ENCODE measurements around the gene PRKG2.

The PRKG2 gene

DNA sequence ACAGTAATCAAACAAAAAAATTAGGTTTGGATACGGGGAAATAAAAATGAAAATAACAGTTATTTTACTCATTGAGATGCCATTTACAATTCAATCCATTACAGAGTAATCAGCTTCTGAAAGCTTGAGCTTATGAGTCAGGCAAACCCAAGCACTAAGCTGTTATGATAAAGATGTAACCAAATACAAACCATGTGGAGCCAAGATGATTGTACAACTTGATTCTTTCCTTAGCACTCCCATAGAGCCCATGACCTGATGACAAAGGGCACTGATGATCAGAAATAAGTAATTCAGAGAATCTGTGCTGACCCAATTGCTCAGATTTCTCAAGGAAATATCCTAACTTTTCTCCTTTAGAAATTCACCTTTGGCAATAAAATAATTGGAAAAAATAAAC is 40.5 kb upstream of the PRKG2 start:
- H3K27ac ChIP-seq, result no peak overlapping the region
- no peak for TF ChIP-seq ZFX (IDR thresholded peaks at IDR 0.05; ENCODE audit: borderline replicate concordance)
- TF ChIP-seq, protein P1, sequence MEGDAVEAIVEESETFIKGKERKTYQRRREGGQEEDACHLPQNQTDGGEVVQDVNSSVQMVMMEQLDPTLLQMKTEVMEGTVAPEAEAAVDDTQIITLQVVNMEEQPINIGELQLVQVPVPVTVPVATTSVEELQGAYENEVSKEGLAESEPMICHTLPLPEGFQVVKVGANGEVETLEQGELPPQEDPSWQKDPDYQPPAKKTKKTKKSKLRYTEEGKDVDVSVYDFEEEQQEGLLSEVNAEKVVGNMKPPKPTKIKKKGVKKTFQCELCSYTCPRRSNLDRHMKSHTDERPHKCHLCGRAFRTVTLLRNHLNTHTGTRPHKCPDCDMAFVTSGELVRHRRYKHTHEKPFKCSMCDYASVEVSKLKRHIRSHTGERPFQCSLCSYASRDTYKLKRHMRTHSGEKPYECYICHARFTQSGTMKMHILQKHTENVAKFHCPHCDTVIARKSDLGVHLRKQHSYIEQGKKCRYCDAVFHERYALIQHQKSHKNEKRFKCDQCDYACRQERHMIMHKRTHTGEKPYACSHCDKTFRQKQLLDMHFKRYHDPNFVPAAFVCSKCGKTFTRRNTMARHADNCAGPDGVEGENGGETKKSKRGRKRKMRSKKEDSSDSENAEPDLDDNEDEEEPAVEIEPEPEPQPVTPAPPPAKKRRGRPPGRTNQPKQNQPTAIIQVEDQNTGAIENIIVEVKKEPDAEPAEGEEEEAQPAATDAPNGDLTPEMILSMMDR (IDR thresholded peaks at IDR 0.05), result no peak

DNA sequence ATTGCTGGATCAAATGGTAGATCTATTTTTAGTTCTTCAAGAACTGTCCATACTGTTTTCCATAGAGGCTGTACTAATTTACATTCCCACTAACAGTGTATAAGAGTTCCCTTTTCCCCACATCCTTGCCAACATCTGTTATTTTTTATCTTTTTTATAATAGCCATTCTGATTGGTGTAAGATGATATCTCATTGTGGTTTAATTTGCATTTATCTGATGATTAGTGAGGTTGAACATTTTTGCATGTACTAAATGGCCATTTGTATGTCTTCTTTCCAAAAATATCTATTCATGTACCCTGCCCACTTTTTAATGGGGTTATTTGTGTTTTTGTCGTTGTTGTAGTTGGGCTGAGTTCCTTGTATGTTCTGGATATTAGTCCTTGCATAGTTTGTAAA is 35.4 kb upstream of the PRKG2 start:
- H3K27ac ChIP-seq, result no peak overlapping the region
- TF ChIP-seq ZFX (IDR thresholded peaks at IDR 0.05; ENCODE audit: borderline replicate concordance), result no peak
- TF ChIP-seq, protein P1 (IDR thresholded peaks at IDR 0.05), result no peak

DNA sequence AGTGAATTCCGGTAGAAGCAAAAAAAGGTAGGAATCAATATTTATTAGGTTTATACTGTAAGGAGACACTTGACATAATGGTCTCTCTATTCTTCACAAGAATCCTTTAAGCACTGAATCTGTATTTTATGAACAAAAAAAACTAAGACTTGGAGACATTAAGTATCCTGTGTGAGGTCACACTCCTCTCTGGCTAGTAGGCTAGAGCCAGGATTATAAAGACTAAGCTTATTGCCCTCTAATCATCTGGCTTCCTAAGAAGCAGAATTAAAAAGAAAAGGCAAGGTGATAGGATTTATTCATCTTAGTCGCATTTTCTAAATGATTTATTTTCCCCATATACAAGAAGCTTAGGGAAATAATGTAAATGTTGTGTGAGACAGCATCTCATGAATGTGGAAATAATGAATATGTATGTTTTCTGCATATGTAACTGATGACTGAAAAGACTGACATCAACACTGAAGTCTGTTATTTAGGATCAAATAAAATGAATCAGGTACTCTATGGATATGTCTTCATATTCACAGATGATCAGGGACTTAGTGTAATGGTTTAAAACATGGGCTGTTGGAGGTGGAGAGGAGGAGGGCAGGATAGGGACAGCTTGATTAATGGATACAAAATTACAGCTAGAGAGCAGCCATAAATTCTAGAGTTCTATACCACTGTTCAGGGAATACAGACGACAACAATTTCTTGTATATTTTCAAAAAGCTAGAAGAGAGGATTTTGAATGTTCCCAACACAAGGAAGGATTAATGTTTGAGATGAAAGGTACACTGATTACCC is 30.4 kb upstream of the PRKG2 start:
- no peak for TF ChIP-seq ZFX (IDR thresholded peaks at IDR 0.05; ENCODE audit: borderline replicate concordance)
- TF ChIP-seq, protein P1 (IDR thresholded peaks at IDR 0.05), result no peak
- no peak overlapping the region for H3K27ac ChIP-seq

DNA sequence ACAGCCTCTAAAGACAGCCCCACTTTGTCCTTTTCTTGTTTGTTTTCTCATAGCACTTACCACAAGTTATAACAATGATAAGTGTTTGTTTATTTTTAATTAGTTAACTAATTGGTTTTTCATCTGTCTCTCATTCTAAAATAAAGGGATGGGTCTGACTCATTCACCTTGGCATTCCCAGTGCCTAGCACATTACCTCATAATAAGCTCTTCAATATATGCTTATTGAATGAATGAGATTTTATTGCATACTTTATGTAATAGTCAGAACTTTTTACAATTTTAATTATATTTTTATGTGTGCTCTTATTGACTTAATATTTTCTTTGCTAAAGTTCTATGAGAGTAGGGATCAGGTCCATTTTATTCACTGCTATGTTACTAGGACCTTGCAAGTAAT is 22.8 kb upstream of the PRKG2 start:
- no peak overlapping the region for H3K27ac ChIP-seq
- TF ChIP-seq, protein P1 (IDR thresholded peaks at IDR 0.05), result no peak
- no peak for TF ChIP-seq ZFX (IDR thresholded peaks at IDR 0.05; ENCODE audit: borderline replicate concordance)

DNA sequence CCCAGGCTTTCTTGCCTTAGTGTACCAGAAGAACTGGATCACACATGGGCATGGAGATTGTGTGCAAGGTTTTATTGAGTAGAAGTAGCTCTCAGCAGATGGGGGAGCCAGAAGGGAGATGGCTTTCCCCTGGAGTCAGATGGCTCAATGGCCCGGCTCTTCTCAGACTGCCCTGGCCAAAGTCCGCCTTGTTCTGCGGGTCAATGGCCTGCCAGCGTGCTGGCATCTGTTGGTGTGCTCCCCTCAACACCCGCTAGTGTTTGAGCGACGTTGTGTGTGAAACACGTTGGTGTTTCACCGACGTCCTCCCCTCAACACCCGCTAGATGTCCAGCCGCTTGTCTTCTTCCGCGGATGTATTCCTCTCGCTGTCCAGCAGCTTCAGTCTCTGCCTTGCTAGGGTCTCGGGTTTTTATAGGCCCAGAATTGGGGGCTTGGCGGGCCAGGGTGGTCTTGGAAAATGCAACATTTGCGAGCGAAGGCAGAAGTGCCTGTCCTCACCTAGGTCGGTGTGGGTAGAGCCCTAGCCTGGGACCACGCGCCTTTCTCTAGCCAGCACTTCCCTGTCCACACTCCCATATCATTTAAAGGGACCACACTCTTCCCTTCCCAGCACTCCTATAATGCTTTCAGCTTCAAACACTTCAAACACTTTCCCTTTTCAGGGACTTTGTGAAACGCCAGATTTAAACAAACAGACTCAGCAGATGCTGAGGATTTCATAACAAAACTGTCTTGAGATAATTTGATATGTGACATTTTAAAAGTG is 21.1 kb upstream of the PRKG2 start:
- H3K27ac ChIP-seq, result no peak overlapping the region
- TF ChIP-seq, protein P1 (IDR thresholded peaks at IDR 0.05), result no peak
- no peak for TF ChIP-seq ZFX (IDR thresholded peaks at IDR 0.05; ENCODE audit: borderline replicate concordance)

DNA sequence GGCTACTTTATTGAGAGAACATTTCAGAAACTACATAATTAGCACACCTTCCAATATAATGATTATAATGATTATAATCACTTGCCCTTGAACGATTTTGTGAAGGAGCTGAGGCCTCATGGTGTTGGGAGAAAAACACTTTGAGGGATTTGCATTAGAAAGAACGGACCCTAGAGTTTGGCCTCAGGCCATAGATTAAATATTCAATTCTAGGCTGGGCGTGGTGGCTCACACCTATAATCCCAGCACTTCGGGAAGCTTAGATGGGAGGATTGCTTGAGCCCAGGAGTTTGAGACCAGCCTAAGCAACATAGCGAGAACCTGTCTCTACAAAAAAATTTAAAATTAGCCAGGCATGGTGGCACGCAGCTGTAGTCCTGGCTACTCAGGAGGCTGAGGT is 12.9 kb upstream of the PRKG2 start:
- TF ChIP-seq, protein P1 (IDR thresholded peaks at IDR 0.05), result no peak
- no peak overlapping the region for H3K27ac ChIP-seq

DNA sequence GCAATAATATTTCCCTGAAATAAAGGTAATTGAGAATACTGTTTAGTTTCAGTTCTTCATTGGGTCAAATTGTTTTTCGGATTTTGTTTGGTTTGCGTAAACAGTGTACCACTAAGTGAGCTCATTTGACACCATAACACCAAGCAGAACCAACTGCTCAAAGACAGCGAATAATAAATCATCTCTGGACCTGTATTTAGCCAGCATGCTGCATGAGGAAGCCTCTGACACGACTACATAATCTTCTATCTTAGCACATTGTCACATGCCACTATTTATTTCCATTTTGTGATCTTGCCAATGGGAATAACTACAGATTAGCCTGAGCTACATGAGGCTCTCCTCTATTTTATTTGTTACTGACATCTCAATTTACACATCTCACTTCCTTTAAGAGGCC is 12.1 kb upstream of the PRKG2 start:
- no peak overlapping the region for H3K27ac ChIP-seq
- no peak for TF ChIP-seq ZFX (IDR thresholded peaks at IDR 0.05; ENCODE audit: borderline replicate concordance)
- TF ChIP-seq, protein P1 (IDR thresholded peaks at IDR 0.05), result no peak

All from 22Rv1 (cell line).